ENCODE measurements around the gene IRAK1. TPM values are rescaled to one million over a fixed set of nuclear protein-coding genes. Genes with fewer than 3 reads are reported as not detected.

The IRAK1 gene
- total RNA-seq, 1 experiment from 2014 or later, result 92.3 TPM

GRCh38 chrX:153981771-153982533 is 37.8 kb downstream of the IRAK1 start:
- Histone ChIP-seq H3K27ac (ENCODE audit: low read depth, low read length) (no peak overlapping the region), H3K27me3 (ENCODE audit: insufficient read depth, low read length) (no peaks in the 10 kb centered on the region), H3K9me3 (ENCODE audit: control insufficient read depth in 1 of 2, insufficient read depth in 1 of 2, low read depth in 1 of 2, low read length in 2 of 2) (no peaks in the 10 kb centered on the region), H3K79me2 (ENCODE audit: insufficient read depth, low read length) (no peaks in the 10 kb centered on the region), H3K4me3 (replicated peaks in 1 of 2; ENCODE audit: low read depth in 1 of 2, low read length in 2 of 2) (no peak overlapping the region), H4K20me1 (ENCODE audit: insufficient read depth) (no peaks in the 10 kb centered on the region), H3K36me3 (ENCODE audit: control insufficient read depth in 1 of 2, insufficient read depth in 2 of 2, low read length in 2 of 2) (no peaks in the 10 kb centered on the region), H3K9me2 (ENCODE audit: insufficient read depth) (no peaks in the 10 kb centered on the region), H3K4me1 (ENCODE audit: control insufficient read depth in 1 of 2, insufficient read depth in 2 of 2, low read length in 2 of 2) (no peaks in the 10 kb centered on the region), H3K9ac (ENCODE audit: low read length) (no peak overlapping the region), H3K4me2 (ENCODE audit: low read length) (no peak overlapping the region), H2AFZ (ENCODE audit: low read depth, low read length, poor library complexity, severe bottlenecking) (no peak overlapping the region)
- intact Hi-C loops (cut with micrococcal nuclease), result no loop called here
- no peak for ATAC-seq
- DNase-seq (ENCODE audit: low read depth, low spot score), result no peak
- TF ChIP-seq YY1 (IDR thresholded peaks at IDR 0.05; ENCODE audit: extremely low read depth, insufficient replicate concordance, low read depth, low read length), result no peak
- no peak for TF ChIP-seq SP1 (IDR thresholded peaks at IDR 0.05; ENCODE audit: low read depth)
- no peak for TF ChIP-seq FOSL1 (IDR thresholded peaks at IDR 0.05; ENCODE audit: low read depth)
- no peak for TF ChIP-seq CTCF (IDR thresholded peaks at IDR 0.05 in 2 of 3, conservative IDR thresholded peaks at IDR 0.05 in 1 of 3; ENCODE audit: borderline replicate concordance in 1 of 3, insufficient read depth in 1 of 3, low read depth in 2 of 3, low read length in 2 of 3)
- TF ChIP-seq ELF1 (IDR thresholded peaks at IDR 0.05; ENCODE audit: borderline replicate concordance, low read depth), result no peak
- no peak for TF ChIP-seq CBX3 (IDR thresholded peaks at IDR 0.05; ENCODE audit: low read depth)
- no peak for TF ChIP-seq ZNF274 (IDR thresholded peaks at IDR 0.05; ENCODE audit: low read depth, low read length)
- no peak for TF ChIP-seq EGR1 (IDR thresholded peaks at IDR 0.05; ENCODE audit: low read depth)
- no peak for TF ChIP-seq SRF (IDR thresholded peaks at IDR 0.05; ENCODE audit: low read depth)
- TF ChIP-seq POLR2A (IDR thresholded peaks at IDR 0.05; ENCODE audit: borderline replicate concordance, extremely low read depth, insufficient read depth, insufficient read length), result no peak
- TF ChIP-seq, protein P1, sequence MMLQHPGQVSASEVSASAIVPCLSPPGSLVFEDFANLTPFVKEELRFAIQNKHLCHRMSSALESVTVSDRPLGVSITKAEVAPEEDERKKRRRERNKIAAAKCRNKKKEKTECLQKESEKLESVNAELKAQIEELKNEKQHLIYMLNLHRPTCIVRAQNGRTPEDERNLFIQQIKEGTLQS (IDR thresholded peaks at IDR 0.05), result no peak
- TF ChIP-seq, protein P2, sequence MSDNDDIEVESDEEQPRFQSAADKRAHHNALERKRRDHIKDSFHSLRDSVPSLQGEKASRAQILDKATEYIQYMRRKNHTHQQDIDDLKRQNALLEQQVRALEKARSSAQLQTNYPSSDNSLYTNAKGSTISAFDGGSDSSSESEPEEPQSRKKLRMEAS (IDR thresholded peaks at IDR 0.05), result no peak
- TF ChIP-seq REST (IDR thresholded peaks at IDR 0.05; ENCODE audit: low read depth), result no peak
- no peak for TF ChIP-seq JUND (IDR thresholded peaks at IDR 0.05)
- no peak for TF ChIP-seq SIN3A (IDR thresholded peaks at IDR 0.05; ENCODE audit: low read depth)
- TF ChIP-seq EZH2phosphoT487 (IDR thresholded peaks at IDR 0.05; ENCODE audit: borderline replicate concordance), result no peak
- no peak for TF ChIP-seq RAD21 (IDR thresholded peaks at IDR 0.05; ENCODE audit: low read depth)
- TF ChIP-seq EZH2 (IDR thresholded peaks at IDR 0.05), result no peak
- RAD21 ChIA-PET (ENCODE audit: low non-redundant PET in 1 of 2, low total read pairs in 2 of 2, uncharacterized antibody in 2 of 2, unreplicated experiment in 2 of 2), result no interaction called here
- POLR2A ChIA-PET, result no interaction called here
- no TSS peak for BruUV-seq (replicated peaks)
- CTCF ChIA-PET, result no interaction called here
